GM18868 (cell line): Measurements from ENCODE around the gene SLC25A29.
A peak's percentile ranks its signal among the peaks of the same experiment; 100 is the strongest.
"Not testable (repeated sequence)": the region's sequence is repeated elsewhere in the genome, so short reads cannot be mapped to it uniquely, and the experiment has no call there.

Experiments
- ATAC-seq: cut with Tn5 transposase; IDR thresholded peaks from one replicate; pipeline ENCODE4 v1.9.1; 2021; ENCODE audit warnings: mild to moderate bottlenecking, moderate library complexity; ENCODE audit not compliant: unreplicated experiment

Gene SLC25A29

DNA sequence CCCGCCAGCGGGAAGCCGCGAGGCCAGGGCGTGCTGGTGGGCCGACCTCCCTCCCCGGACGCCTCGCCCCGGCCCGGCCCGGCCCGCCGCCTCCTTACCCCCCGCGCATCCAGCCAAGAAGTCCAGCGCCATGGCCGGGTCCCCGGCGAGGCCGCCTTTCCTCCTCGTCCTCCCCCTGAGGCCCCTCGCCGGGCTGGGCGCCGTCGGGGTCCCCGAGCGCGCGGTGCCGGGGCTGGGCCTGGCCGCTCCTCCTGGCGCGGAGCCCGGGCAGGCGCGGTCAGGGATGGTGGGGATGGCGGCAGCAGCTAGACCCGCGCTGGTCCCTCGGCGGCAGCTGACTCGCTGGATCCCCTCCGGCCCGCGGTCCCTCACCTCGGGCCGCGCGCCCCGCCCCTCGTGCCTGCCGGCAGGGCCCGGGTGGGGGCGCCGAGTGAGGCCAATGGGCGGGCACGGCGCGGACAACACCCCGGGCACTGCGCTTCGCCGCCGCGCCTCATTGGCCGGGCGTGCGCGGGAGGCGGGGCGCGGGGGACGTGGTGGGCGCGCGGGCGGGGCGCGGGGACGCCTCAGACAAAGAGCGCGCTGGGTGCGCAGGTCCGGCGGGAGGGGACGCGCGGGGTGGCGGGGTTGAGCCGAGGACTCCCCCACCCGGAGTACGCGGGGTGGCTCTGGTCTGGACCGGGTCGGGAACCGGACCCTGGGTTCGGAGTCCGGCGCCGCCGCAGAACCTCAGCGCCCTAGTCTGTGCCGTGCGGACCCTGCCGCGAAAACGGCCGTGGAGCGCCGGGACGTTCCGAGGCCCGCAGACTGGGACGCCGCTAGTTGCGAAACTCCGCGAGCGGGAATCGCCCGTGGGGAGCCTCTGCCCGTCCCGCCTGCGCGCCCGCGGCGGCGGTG, at the start of gene SLC25A29:
Gene SLC25A29 (minus strand): TSS at position 344 of the 897 bp plus-strand sequence. CDS start 212 bp downstream, at position 132.
- ATAC-seq: peak; percentile 89

DNA sequence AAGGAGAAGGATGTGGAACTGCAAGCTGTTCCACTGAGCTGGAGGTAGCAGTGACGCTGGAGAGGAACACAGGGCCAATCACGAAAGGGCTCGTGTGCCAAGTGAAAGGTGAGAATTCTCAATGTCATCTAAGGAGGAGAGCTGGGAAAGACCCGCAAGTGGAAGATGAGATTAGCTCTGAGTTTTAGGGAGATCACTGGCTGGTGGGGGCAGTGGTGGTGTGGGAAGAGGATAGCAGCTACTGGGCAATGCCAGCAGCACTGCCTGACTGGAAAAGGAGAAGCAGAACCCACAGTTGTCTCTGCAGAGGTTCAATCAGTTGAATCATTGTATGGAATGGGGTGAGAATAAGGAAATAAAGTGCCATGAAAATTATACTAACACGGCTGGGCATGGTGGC, 44.7 kb upstream of the SLC25A29 start:
- ATAC-seq: no peak

GRCh38 chr14:100350276-100350926, 44.2 kb upstream of the SLC25A29 start:
- ATAC-seq: no peak

GRCh38 chr14:100348784-100349685, 42.8 kb upstream of the SLC25A29 start:
- no peak for ATAC-seq

DNA sequence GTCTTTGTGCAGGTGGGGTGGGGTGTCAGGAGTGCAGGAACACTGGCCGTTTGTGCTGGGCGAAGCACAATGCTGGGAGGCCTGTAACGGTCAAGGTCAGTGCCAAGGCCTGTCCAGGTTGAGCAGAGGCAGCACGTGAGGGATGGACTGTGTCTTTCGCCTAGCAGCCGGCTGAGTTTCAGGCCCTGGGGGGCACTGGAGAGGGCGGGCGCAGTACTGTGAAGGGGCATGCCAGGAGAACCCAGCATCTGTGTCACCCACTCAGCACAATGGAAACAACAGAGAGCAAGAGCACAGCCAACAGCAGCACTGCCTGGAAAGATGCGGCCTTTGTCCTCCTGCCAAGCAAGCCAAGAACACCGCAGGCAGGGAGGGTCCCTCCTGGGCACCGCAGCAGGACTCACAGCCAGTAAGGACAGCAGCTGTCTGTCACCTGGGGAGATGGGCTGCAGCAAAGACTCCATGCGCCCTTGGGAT, 42.0 kb upstream of the SLC25A29 start:
- no peak for ATAC-seq

- no peak for ATAC-seq
These were observed 40.3 kb upstream of the SLC25A29 start for GRCh38 chr14:100346306-100347091.

DNA sequence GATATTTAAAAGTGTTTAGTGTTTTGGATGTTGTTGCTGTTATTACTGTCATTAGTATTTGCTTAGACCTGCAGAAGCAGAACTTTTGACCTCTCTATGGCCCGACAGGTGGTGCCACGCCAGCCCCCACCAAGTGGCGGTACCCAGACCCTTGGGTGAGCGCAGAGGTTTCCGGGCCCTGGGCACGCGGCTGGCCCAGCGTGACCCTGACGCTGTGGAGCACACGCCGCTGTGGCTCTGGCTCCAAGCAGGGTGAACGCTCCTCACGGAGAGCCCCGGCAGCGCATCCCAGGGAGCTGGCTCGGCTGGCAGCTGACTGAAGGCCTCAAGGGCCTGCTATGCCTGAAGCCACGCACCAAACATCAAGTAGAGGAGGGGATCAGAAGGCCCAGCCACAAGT, 39.5 kb upstream of the SLC25A29 start:
- ATAC-seq: no peak

DNA sequence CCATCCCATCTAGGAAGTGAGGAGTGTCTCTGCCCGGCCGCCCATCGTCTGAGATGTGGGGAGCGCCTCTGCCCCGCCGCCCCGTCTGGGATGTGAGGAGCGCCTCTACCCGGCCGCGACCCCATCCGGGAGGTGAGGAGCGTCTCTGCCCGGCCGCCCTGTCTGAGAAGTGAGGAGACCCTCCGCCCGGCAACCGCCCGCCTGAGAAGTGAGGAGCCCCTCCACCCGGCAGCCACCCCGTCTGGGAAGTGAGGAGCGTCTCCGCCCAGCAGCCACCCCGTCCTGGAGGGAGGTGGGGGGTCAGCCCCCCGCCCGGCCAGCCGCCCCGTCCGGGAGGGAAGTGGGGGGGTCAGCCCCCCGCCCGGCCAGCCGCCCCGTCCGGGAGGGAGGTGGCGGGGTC, 38.4 kb upstream of the SLC25A29 start:
- not testable (repeated sequence) for ATAC-seq

- not testable (repeated sequence) for ATAC-seq
These were observed 36.6 kb upstream of the SLC25A29 start for GRCh38 chr14:100342826-100343225.

GRCh38 chr14:100342195-100342594, 36.0 kb upstream of the SLC25A29 start:
- ATAC-seq: no peak

DNA sequence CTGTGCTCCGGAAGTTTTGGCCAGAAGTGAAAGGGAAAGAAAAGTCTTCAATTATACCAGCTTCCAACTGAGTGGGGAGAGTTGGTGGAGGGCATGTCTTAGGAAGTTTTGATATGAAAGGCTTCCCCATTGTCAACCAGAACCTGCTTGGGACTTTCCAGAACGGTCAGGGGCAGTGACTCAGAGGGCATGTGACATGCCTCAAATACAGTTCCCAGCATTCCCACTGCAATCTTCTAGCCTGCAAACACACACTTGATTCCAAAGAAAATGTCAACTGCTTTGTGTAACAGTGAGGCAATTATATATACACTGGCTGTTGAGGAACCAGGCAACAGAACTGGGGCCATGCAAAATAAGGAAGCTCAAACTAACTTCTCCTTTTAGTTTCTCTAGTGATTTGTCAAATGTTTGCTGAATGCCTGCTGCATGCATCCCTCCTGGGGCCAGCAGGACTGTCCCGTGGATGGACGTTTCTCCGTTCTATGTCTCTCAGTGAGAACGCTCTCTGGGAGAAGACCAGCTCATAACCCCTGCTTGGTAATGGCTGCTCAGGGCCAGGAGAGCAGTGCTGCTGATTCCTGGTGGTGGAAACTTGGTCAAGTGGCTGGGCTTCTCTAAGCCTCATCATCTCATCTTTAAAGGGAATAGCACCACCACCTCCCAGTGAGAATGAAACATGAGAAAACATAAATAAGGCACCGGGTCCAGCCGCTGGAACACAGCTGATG, 35.2 kb upstream of the SLC25A29 start:
- ATAC-seq: peak; percentile 70

DNA sequence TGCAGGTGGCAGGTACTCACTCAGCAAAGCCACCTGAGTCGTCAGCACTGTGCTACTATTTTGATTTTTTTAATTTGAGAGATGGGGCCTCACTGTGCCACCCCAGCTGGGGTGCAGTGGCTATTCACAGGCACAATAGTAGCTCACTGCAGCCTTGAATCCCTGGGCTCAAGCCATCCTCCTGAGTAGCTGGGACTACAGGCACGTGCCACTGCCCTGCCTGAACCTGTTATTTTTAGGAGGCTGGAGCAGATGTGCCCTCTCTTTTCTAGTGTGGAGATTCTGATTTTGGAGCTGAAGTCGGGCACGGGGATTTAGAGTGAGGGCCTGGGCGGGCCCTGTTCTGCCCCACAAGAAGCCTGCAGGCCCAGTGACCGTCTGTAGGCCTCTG, 34.2 kb upstream of the SLC25A29 start:
- no peak for ATAC-seq

DNA sequence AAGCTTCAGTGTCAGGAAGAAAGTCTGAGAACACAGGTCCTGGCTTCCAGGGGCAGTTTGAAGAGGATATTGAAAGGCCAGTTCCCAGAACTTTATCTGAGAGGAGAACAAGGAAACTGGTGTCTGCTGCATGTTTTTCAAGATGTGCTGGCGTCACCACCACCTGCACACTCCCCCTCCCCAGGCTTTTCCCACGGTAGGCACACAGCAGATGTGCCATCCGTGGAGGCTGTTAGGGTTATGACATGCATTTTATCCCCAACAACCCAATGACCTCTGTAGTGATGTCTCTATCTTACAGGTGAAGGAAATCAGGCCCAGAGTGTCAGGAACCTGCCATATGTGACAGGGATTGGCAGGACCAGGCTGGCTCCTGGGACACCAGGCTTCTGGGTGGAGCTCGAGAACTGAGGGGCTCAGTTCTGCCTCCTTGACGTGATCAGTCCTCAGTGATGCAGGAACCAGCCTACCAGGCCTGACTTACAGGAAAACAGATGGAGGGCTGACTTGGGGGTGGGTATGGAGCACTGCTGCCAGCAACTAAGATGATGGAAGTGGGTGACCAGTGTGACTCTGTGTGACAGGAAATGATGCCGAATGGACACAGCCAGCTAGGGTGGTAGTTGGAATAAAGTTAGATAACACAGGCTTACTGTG, 33.6 kb upstream of the SLC25A29 start:
- no peak for ATAC-seq

DNA sequence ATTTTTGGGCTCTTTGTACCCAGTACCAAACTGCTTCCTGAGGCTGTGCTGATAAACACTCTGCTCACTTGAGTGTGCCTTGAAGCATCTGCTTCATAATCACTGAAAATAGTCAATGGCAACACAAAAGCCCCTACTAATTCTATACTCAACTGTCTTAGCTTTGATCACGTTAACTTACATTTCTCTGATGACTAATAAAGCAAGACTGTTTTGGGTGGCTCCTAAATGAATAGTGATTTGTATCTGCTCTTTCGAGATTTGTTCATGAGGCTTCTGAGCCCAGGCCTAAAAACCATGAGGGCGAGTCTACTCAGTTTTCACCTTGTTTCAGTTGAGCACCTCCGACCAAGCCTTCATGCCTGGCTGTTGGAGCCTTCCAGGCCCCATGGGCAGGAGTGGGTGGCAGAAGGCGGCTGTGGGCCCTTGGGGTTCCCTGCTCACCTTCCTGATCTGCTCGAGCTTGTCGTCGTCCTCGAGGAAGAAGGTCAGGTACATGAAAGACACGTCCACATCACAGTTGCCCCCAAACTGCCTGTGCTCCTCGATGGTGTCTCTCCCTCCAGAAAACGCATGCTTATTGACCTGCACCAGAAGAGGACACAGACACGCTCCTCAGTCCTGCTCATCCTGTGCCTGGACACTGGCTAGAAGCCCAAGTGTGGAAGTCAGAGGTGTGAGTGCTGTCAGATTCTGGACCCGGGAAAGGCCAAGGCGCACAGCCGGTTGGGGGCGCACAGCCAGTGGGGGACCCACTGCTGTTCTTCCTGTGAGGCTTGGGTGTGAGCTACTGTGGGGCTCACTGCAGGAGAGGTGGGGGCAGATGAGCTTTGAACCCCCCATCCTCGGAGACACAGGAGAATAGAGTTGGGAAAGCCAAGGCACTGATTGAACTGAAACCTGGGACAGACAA, 30.6 kb upstream of the SLC25A29 start:
- peak; percentile 48 for ATAC-seq

DNA sequence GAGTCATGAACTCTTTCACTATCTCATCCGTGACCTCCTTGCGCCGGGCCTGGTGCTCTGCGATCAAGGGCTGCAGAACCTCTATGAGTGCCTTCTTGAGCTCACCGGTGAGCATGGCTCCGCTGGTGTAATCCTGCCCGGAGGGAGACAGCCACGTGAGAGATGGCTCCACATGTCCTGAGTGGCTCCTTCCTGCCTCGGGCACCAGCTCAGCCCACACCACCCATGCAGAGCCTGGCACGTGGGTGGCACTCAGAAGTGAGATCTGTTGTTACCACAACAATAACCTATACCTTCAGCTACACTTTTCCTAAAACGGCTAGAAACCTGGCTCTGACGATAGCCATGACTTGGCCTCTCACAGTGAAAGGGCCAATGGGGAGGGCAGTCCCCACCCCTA, 28.7 kb upstream of the SLC25A29 start:
- no peak for ATAC-seq

- ATAC-seq: no peak
These were observed 27.6 kb upstream of the SLC25A29 start for GRCh38 chr14:100333827-100334226.

GRCh38 chr14:100333311-100333710, 27.1 kb upstream of the SLC25A29 start:
- no peak for ATAC-seq

DNA sequence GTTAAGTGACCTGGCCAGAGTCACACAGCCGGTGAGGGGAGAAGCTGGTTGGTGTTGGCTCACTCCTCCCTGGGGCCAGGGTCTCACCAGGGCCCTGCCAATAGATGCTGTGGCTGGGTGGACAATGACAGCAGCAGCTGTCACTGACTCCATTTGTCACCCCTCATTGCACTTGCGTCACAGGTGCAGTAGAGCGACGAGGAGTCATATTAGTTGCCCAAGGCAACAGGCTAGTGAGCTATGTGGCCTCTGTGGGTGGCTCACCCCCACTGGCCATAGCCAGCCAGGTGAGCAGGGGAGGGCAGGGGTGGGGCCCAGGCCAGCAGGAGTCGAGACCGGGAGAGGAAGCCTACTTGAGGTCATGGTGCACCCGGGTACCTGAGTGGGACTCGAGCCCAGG, 26.6 kb upstream of the SLC25A29 start:
- ATAC-seq: peak; percentile 54
